Retinal pigment epithelial cell (primary cell): Measurements from ENCODE around the gene FZD10.

Experiments used
- DNase-seq: peaks from one replicate; pipeline ENCODE4 v3.0.0-alpha.2; 2010; ENCODE audit warnings: low read depth
- H3K4me3 ChIP-seq: 2 replicates; pipeline ENCODE4 v1.5.1; 2011; ENCODE audit warnings: mild to moderate bottlenecking, low read length, control low read depth, moderate library complexity
- CTCF ChIP-seq: conservative IDR thresholded peaks from 2 replicates; pipeline ENCODE4 v1.5.1; 2011; ENCODE audit warnings: low read depth, low read length, control low read depth, inconsistent platforms

Gene FZD10

GRCh38 chr12:130145731-130146130 is 16.5 kb upstream of the FZD10 start:
- no peak overlapping the region for H3K4me3 ChIP-seq
- DNase-seq: no peak
- TF ChIP-seq CTCF: no peak

- DNase-seq: no peak
- no peak for TF ChIP-seq CTCF
- H3K4me3 ChIP-seq: no peak overlapping the region
Measured at GRCh38 chr12:130146176-130146931, 15.9 kb upstream of the FZD10 start.

GRCh38 chr12:130147875-130148596 is 14.2 kb upstream of the FZD10 start:
- DNase-seq: no peak
- TF ChIP-seq CTCF: no peak
- H3K4me3 ChIP-seq: no peak overlapping the region

- no peak overlapping the region for H3K4me3 ChIP-seq
- DNase-seq: no peak
- TF ChIP-seq CTCF: no peak
Measured at GRCh38 chr12:130151846-130152245, 10.4 kb upstream of the FZD10 start.

GRCh38 chr12:130152386-130152785 is 9.9 kb upstream of the FZD10 start:
- no peak for DNase-seq
- no peak overlapping the region for H3K4me3 ChIP-seq
- TF ChIP-seq CTCF: no peak

GRCh38 chr12:130153803-130154202 is 8.5 kb upstream of the FZD10 start:
- TF ChIP-seq CTCF: no peak
- H3K4me3 ChIP-seq: no peak overlapping the region
- DNase-seq: no peak
